Psoas muscle (tissue), 8 donors: Measurements from ENCODE around the gene TLK1. TPM values are rescaled to one million over a fixed set of nuclear protein-coding genes. Genes with fewer than 3 reads are reported as not detected.

Source experiments
- ATAC-seq, 4 donors: fragments of 200-7000 bp; cut with Tn5 transposase; one replicate each; pipeline ENCODE4 v1.9.1; 2020; ENCODE audit warnings: moderate library complexity in 3 of 4, mild to moderate bottlenecking in 2 of 4
- DNase-seq, 2 donors: peaks; one replicate each; pipeline ENCODE4 v3.0.0-alpha.2; 2020
- H3K27ac ChIP-seq: fragments of 200-600 bp; one replicate; pipeline ENCODE4 v1.8.0; 2022
- H3K27me3 ChIP-seq, 3 donors: fragments of 200-600 bp in 1 of 3; one replicate each; pipeline versions ENCODE4 v1.6.1 to v1.8.0; 2013 to 2022; ENCODE audit warnings: low read length in 2 of 3, mild to moderate bottlenecking in 2 of 3, moderate library complexity in 1 of 3; ENCODE audit not compliant: insufficient read depth in 3 of 3
- H3K36me3 ChIP-seq, 2 donors: fragments of 200-600 bp in 1 of 2; one replicate each; pipeline versions ENCODE4 v1.6.1 to v1.8.0; 2013 to 2022; ENCODE audit warnings: low read depth in 1 of 2, mild to moderate bottlenecking in 1 of 2, moderate library complexity in 1 of 2; ENCODE audit not compliant: insufficient read depth in 1 of 2
- H3K4me1 ChIP-seq: fragments of 200-600 bp; one replicate; pipeline ENCODE4 v1.8.0; 2022
- H3K4me3 ChIP-seq: fragments of 200-600 bp; one replicate; pipeline ENCODE4 v1.8.0; 2022; ENCODE audit warnings: mild to moderate bottlenecking
- H3K9me3 ChIP-seq: fragments of 200-600 bp; one replicate; pipeline ENCODE4 v1.8.0; 2022
- WGBS, 3 donors: extraction: QIAGEN DNeasy Blood & Tissue Kit; methylation state at CpG; one replicate each; pipeline versions ENCODE4 v1.1.6 to v1.1.7; 2013; 5-methylcytosine and 5-hydroxymethylcytosine counted together
- intact Hi-C, 2 donors: fragments of 100-400 bp; cut with DNase I; formaldehyde crosslinking; loops; one replicate each; pipeline versions ENCODE4 v1.11.0 to v1.14.2; 2022
- polyA plus RNA-seq, 3 donors: library from polyadenylated mRNA; stranded (reverse); fragments of 200-250 nt; gene quantifications; one replicate each; pipeline ENCODE4 v1.2.3, GENCODE V29; 2013
- total RNA-seq, 4 donors: library from RNA; stranded (reverse); fragmentation: NEBNext Ultra II Directional in 2 of 4; extraction: Animal tissue kit (Norgen Biotek cat#: 25700) in 2 of 4; gene quantifications; one replicate each; pipeline versions ENCODE4 v1.2.1 to v1.2.4, GENCODE V29; 2021 to 2023
- TF ChIP-seq, protein P1 (sequence below): fragments of 200-600 bp; IDR thresholded peaks from one replicate; pipeline ENCODE4 v1.8.0; 2022; ENCODE audit warnings: antibody characterized with exemption
- donor health status: healthy with polysubstance abuse.
- donor health status: DM: no; HTN: no; CAD: no; lungs with moderate emphysema.
- donor health status: Bipolar disorder and iron deficiency.
- donor health status: healthy.
- donor health status: DM: yes; HTN: yes; CAD: no.
- donor health status: DM: no; HTN: no; CAD: no.
- donor health status: DM: no; HTN: no; CAD: no.
- donor health status: DM: yes; HTN: yes; CAD: no.

The TLK1 gene
- total and polyA plus RNA-seq, 7 donors: 4.4 to 22.2 (median 17.5) TPM

DNA sequence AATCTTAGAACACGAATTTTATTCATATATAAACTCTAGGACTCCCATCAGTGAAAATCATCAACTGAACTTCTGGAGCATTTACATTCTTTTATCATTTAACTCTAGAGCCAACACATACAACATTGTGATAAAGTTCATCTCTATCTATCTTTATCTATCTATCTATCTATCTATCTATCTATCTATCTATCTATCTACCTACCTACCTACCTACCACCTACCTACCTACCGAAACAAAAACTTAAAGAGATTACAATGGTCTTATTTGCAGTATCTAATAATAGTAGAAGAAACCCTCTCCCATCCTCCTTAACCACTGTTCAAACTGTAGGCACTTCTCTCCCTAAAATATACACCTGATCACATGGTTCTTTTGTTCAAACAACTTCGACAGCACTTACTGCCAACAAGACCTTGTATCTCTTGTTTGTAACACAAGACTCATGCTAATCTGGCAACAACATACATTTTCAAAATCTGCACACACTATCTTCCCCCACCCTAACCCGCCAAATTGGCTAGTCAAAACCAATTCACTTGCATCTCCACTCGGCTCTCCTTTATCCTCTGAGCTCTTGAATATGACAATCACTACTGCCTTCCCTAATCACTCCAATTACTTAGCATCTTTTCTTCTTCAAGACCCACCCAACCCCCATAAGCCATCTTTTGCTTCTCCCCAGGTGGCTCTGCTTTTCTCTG is 162.6 kb downstream of the TLK1 start:
- TF ChIP-seq, protein P1, sequence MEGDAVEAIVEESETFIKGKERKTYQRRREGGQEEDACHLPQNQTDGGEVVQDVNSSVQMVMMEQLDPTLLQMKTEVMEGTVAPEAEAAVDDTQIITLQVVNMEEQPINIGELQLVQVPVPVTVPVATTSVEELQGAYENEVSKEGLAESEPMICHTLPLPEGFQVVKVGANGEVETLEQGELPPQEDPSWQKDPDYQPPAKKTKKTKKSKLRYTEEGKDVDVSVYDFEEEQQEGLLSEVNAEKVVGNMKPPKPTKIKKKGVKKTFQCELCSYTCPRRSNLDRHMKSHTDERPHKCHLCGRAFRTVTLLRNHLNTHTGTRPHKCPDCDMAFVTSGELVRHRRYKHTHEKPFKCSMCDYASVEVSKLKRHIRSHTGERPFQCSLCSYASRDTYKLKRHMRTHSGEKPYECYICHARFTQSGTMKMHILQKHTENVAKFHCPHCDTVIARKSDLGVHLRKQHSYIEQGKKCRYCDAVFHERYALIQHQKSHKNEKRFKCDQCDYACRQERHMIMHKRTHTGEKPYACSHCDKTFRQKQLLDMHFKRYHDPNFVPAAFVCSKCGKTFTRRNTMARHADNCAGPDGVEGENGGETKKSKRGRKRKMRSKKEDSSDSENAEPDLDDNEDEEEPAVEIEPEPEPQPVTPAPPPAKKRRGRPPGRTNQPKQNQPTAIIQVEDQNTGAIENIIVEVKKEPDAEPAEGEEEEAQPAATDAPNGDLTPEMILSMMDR: no peak
- ATAC-seq (no peak), DNase-seq (no peak)
- no peaks in the 10 kb centered on the region for H3K9me3 ChIP-seq
- WGBS, 3 donors: 82 to 90% (median 86%) methylated on average over 5 of the region's 5 CpGs
- peaks cover 2 to 74% of the 10 kb centered on the region in 2 donors for H3K36me3 ChIP-seq
- H3K4me1 ChIP-seq: no peaks in the 10 kb centered on the region
- no peak overlapping the region for H3K4me3 ChIP-seq
- no peaks in the 10 kb centered on the region for H3K27me3 ChIP-seq
- no peak overlapping the region for H3K27ac ChIP-seq
- intact Hi-C loops: no loop called here

DNA sequence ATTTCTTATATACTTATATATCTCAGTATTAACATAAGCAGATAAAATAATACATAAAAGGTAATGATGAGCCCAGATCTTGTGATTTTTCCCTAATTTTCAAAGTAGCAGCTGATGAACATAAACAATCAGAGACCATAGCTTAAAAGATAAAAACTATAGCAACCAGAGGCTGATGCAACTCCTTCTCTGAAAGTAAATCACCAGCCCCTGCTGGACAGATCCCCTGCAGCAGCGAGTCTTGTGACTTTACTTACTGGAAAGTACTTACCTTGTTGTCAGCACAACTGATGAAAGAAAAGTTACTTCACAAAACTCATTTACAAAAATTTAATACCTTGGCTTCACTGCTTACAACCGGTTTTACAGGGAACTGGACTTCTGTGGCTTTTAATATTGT is 164.4 kb downstream of the TLK1 start:
- intact Hi-C loops: no loop called here
- no peak for DNase-seq
- Histone ChIP-seq H3K27ac (no peak overlapping the region), H3K27me3 (no peaks in the 10 kb centered on the region), H3K36me3 (peaks cover 3 to 79% of the 10 kb centered on the region in 2 donors), H3K9me3 (no peaks in the 10 kb centered on the region), H3K4me3 (no peak overlapping the region), H3K4me1 (no peaks in the 10 kb centered on the region)
- TF ChIP-seq, protein P1: no peak
- 94 to 99% (median 97%) methylated on average over 2 of the region's 2 CpGs for WGBS, 3 donors
- no peak for ATAC-seq

DNA sequence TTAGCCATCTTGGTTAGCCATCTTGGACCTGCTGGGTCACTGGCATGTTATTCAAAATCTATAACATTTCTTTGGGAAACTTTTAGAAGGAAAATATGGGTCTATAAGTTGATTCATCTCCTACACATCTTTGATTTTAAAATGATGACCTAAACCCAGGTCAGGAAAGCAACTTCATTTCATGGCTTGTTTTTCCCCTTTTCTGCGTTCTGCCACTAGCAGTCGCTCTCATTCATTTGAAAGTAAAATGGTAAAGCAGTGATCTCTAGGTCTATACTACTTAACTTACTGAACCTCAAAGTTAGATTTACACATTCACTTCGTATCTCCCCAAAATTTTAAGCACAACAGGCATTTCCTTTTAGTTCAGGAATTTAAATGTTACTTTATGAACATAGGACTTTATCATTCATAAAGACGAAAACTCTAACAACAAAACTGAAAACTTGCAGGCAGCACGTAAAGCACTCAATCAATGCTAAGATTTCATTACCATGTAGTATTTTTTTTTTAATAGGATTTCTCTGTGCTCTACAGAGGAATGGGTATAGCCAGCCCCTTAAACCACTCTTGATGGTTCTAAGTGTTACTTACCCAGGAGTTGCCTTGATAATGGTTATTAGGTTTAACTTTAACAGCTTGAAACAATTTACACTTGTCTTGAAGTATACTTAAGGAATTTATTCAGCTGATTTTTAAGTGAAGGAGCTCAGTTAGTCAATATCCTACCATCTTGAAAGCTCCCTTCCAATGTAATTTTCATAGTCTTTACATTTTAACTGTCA is 169.1 kb downstream of the TLK1 start:
- Histone ChIP-seq H3K4me3 (no peak overlapping the region), H3K27ac (no peak overlapping the region), H3K4me1 (no peaks in the 10 kb centered on the region), H3K36me3 (peaks cover 3 to 58% of the 10 kb centered on the region in 2 donors), H3K27me3 (no peaks in the 10 kb centered on the region), H3K9me3 (no peaks in the 10 kb centered on the region)
- no peak for DNase-seq
- ATAC-seq: no peak
- 91 to 97% (median 97%) methylated on average over 5 of the region's 5 CpGs for WGBS, 3 donors
- intact Hi-C loops: no loop called here
- TF ChIP-seq, protein P1: no peak

DNA sequence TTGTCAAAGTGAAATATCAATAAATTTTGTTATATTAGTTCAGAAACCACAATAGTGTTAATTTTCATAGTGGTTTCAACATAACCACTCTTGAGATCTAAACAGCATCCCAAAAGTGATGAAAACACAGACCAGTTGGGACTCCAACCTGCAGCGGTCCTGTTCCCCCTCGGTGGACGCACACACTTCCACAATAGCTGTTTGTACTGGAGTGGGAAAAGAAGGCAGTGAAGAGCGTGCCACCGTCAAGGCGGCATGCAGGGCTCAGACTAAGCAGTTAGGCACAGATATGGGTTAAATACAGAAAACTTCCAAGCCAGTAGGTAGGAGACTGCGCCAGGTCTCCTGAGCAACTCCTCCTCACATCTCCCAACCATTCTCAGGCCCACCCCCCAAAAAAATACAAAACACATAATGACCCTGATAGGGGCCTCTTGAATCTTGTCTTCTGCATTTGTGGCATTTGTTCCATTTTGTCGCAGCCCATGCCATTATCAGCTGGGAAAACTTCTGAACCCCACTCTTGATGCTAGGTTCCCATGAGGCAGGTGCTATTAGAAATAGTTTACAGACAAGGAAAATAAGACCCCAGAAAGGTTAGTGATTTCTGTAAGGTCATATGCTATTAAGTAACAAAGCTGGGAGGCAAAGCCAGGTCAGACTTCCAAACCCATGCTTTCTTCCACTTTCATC is 174.0 kb downstream of the TLK1 start:
- H3K4me1 ChIP-seq: no peaks in the 10 kb centered on the region
- H3K36me3 ChIP-seq: peaks cover 3 to 15% of the 10 kb centered on the region in 2 donors
- H3K4me3 ChIP-seq: no peak overlapping the region
- intact Hi-C loops: no loop called here
- no peak overlapping the region for H3K27ac ChIP-seq
- no peaks in the 10 kb centered on the region for H3K27me3 ChIP-seq
- TF ChIP-seq, protein P1: no peak
- DNase-seq: no peak
- WGBS, 3 donors: 94 to 95% (median 94%) methylated on average over 8 of the region's 8 CpGs
- no peak for ATAC-seq
- no peaks in the 10 kb centered on the region for H3K9me3 ChIP-seq
